ENCODE data around the gene U2AF2. TPM values are rescaled to one million over a fixed set of nuclear protein-coding genes. Genes with fewer than 3 reads are reported as not detected.
"Not testable (repeated sequence)": the region's sequence is repeated elsewhere in the genome, so short reads cannot be mapped to it uniquely, and the experiment has no call there.

U2AF2 gene
- total RNA-seq, 1 donor from 2014 or later = 216 TPM

- no peak overlapping the region for H3K27ac Mint-ChIP-seq (ENCODE audit: unreplicated experiment)
- no peaks in the 10 kb centered on the region for H3K4me1 Mint-ChIP-seq (ENCODE audit: low read depth, unreplicated experiment)
- TF ChIP-seq, protein P1, sequence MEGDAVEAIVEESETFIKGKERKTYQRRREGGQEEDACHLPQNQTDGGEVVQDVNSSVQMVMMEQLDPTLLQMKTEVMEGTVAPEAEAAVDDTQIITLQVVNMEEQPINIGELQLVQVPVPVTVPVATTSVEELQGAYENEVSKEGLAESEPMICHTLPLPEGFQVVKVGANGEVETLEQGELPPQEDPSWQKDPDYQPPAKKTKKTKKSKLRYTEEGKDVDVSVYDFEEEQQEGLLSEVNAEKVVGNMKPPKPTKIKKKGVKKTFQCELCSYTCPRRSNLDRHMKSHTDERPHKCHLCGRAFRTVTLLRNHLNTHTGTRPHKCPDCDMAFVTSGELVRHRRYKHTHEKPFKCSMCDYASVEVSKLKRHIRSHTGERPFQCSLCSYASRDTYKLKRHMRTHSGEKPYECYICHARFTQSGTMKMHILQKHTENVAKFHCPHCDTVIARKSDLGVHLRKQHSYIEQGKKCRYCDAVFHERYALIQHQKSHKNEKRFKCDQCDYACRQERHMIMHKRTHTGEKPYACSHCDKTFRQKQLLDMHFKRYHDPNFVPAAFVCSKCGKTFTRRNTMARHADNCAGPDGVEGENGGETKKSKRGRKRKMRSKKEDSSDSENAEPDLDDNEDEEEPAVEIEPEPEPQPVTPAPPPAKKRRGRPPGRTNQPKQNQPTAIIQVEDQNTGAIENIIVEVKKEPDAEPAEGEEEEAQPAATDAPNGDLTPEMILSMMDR (IDR thresholded peaks at IDR 0.05; ENCODE audit: partially characterized antibody, unreplicated experiment) = no peak
- DNase-seq = no peak
- peaks cover 26% of the 10 kb centered on the region for H3K36me3 Mint-ChIP-seq (ENCODE audit: unreplicated experiment)
- peaks cover 12% of the 10 kb centered on the region for H3K27me3 Mint-ChIP-seq (ENCODE audit: unreplicated experiment)
- H3K9me3 Mint-ChIP-seq (ENCODE audit: unreplicated experiment) = peaks cover 21% of the 10 kb centered on the region
- H3K4me3 Mint-ChIP-seq (ENCODE audit: unreplicated experiment) = no peak overlapping the region
Observed at GRCh38 chr19:55705972-55706371, 51.1 kb downstream of the U2AF2 start.

- H3K27ac Mint-ChIP-seq (ENCODE audit: unreplicated experiment) = no peak overlapping the region
- TF ChIP-seq, protein P1 (IDR thresholded peaks at IDR 0.05; ENCODE audit: partially characterized antibody, unreplicated experiment) = no peak
- no peak overlapping the region for H3K4me3 Mint-ChIP-seq (ENCODE audit: unreplicated experiment)
- no peaks in the 10 kb centered on the region for H3K4me1 Mint-ChIP-seq (ENCODE audit: low read depth, unreplicated experiment)
- H3K9me3 Mint-ChIP-seq (ENCODE audit: unreplicated experiment) = peaks cover 20% of the 10 kb centered on the region
- H3K36me3 Mint-ChIP-seq (ENCODE audit: unreplicated experiment) = peaks cover 20% of the 10 kb centered on the region
- no peak for DNase-seq
- H3K27me3 Mint-ChIP-seq (ENCODE audit: unreplicated experiment) = peaks cover 6% of the 10 kb centered on the region
Observed at GRCh38 chr19:55711719-55712118, 56.9 kb downstream of the U2AF2 start.

- Mint-ChIP-seq H3K27ac (ENCODE audit: unreplicated experiment) (peak overlapping the region; percentile 36), H3K4me3 (ENCODE audit: unreplicated experiment) (no peak overlapping the region), H3K36me3 (ENCODE audit: unreplicated experiment) (peaks cover 20% of the 10 kb centered on the region), H3K9me3 (ENCODE audit: unreplicated experiment) (peaks cover 22% of the 10 kb centered on the region), H3K4me1 (ENCODE audit: low read depth, unreplicated experiment) (no peaks in the 10 kb centered on the region), H3K27me3 (ENCODE audit: unreplicated experiment) (peaks cover 6% of the 10 kb centered on the region)
- no peak for DNase-seq
- TF ChIP-seq, protein P1 (IDR thresholded peaks at IDR 0.05; ENCODE audit: partially characterized antibody, unreplicated experiment) = no peak
Observed at GRCh38 chr19:55712804-55713631, 58.2 kb downstream of the U2AF2 start.

- H3K9me3 Mint-ChIP-seq (ENCODE audit: unreplicated experiment) = peaks cover 22% of the 10 kb centered on the region
- no peak overlapping the region for H3K4me3 Mint-ChIP-seq (ENCODE audit: unreplicated experiment)
- peaks cover 22% of the 10 kb centered on the region for H3K36me3 Mint-ChIP-seq (ENCODE audit: unreplicated experiment)
- DNase-seq = no peak
- H3K27ac Mint-ChIP-seq (ENCODE audit: unreplicated experiment) = no peak overlapping the region
- H3K27me3 Mint-ChIP-seq (ENCODE audit: unreplicated experiment) = peaks cover 6% of the 10 kb centered on the region
- TF ChIP-seq, protein P1 (IDR thresholded peaks at IDR 0.05; ENCODE audit: partially characterized antibody, unreplicated experiment) = no peak
- no peaks in the 10 kb centered on the region for H3K4me1 Mint-ChIP-seq (ENCODE audit: low read depth, unreplicated experiment)
Observed at GRCh38 chr19:55716531-55716930, 61.7 kb downstream of the U2AF2 start.

GRCh38 chr19:55717251-55717650, 62.4 kb downstream of the U2AF2 start:
- Mint-ChIP-seq H3K27ac (ENCODE audit: unreplicated experiment) (no peak overlapping the region), H3K9me3 (ENCODE audit: unreplicated experiment) (peaks cover 21% of the 10 kb centered on the region), H3K4me1 (ENCODE audit: low read depth, unreplicated experiment) (no peaks in the 10 kb centered on the region), H3K4me3 (ENCODE audit: unreplicated experiment) (no peak overlapping the region), H3K27me3 (ENCODE audit: unreplicated experiment) (peaks cover 8% of the 10 kb centered on the region), H3K36me3 (ENCODE audit: unreplicated experiment) (peaks cover 17% of the 10 kb centered on the region)
- TF ChIP-seq, protein P1 (IDR thresholded peaks at IDR 0.05; ENCODE audit: partially characterized antibody, unreplicated experiment) = no peak
- no peak for DNase-seq

- H3K4me1 Mint-ChIP-seq (ENCODE audit: low read depth, unreplicated experiment); DNase-seq; H3K4me3 Mint-ChIP-seq (ENCODE audit: unreplicated experiment); H3K27me3 Mint-ChIP-seq (ENCODE audit: unreplicated experiment); H3K27ac Mint-ChIP-seq (ENCODE audit: unreplicated experiment): not testable (repeated sequence)
- Mint-ChIP-seq H3K36me3 (ENCODE audit: unreplicated experiment) (peaks cover 12% of the 10 kb centered on the region), H3K9me3 (ENCODE audit: unreplicated experiment) (peaks cover 15% of the 10 kb centered on the region)
Observed at GRCh38 chr19:55717879-55718711, 63.3 kb downstream of the U2AF2 start.

All from glutamatergic neuron (in vitro differentiated cells).